Dendritic cell treated with granulocyte-macrophage colony-stimulating factor and Interleukin-4, amounts not matched to agents 40 ng/mL and 50 ng/mL, for 4 days (primary cell): ENCODE data around the gene CIDEA.

ENCODE experiments used
- H3K27ac Mint-ChIP-seq: one replicate; pipeline ENCODE4 v1.8.0; 2022; ENCODE audit warnings: mild to moderate bottlenecking, mixed read lengths
- H3K27me3 Mint-ChIP-seq: one replicate; pipeline ENCODE4 v1.8.0; 2022; ENCODE audit warnings: mild to moderate bottlenecking, mixed read lengths
- H3K36me3 Mint-ChIP-seq: one replicate; pipeline ENCODE4 v1.8.0; 2022; ENCODE audit warnings: low read depth, mixed read lengths
- H3K4me1 Mint-ChIP-seq: one replicate; pipeline ENCODE4 v1.8.0; 2022; ENCODE audit warnings: low read depth, mixed read lengths
- H3K4me3 Mint-ChIP-seq: one replicate; pipeline ENCODE4 v1.8.0; 2022; ENCODE audit warnings: mild to moderate bottlenecking, moderate library complexity, mixed read lengths
- H3K9me3 Mint-ChIP-seq: one replicate; pipeline ENCODE4 v1.8.0; 2022; ENCODE audit warnings: mixed read lengths
- intact Hi-C: fragments of 100-400 bp; cut with micrococcal nuclease; formaldehyde crosslinking; loops from one replicate; pipeline ENCODE4 v1.15.0; 2022

Gene CIDEA

DNA sequence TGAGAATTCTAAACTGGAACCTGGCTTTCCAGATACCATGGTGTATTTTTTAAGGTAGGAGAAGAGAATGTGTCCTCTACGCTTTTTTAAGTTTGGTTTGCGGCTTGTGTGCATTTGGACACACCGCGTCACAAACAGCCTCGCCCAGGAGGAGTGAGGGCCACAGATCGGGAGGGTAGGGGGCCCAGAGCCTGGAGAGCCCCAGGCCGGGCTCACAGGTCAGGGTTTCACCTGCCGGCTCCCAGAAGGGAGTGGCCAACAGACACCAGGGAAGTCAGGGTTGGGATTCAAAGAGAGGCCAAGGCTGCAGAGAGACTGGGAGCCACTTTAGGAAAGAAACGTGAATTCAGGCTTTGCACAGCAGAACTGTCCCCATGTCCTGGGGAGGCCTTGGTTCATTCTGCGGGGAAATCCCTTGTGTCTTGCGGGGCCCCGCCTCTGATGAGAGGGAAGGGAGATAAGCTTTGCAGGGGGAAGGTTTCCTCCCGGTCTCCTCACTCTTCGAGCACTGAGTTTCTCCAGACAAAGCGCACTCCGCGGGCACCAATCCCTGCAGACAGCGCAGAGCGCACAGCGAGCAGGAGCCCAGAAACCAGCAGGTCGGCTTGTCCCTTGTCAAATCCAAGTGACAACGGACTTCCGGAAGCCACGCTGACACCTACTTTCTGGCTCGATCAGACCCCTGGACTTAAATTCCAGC, 51.9 kb downstream of the CIDEA start:
- peak overlapping the region; percentile 91 for H3K27ac Mint-ChIP-seq
- peak overlapping the region; percentile 77 for H3K4me3 Mint-ChIP-seq
- H3K36me3 Mint-ChIP-seq: peaks cover 23% of the 10 kb centered on the region
- intact Hi-C loops: loop anchor here (5.0 kb wide), 1 partner anchor 324 kb away; the partner anchor contains the start of gene IMPA2
- H3K9me3 Mint-ChIP-seq: no peaks in the 10 kb centered on the region
- H3K4me1 Mint-ChIP-seq: peaks cover 42% of the 10 kb centered on the region
- peaks cover 24% of the 10 kb centered on the region for H3K27me3 Mint-ChIP-seq

DNA sequence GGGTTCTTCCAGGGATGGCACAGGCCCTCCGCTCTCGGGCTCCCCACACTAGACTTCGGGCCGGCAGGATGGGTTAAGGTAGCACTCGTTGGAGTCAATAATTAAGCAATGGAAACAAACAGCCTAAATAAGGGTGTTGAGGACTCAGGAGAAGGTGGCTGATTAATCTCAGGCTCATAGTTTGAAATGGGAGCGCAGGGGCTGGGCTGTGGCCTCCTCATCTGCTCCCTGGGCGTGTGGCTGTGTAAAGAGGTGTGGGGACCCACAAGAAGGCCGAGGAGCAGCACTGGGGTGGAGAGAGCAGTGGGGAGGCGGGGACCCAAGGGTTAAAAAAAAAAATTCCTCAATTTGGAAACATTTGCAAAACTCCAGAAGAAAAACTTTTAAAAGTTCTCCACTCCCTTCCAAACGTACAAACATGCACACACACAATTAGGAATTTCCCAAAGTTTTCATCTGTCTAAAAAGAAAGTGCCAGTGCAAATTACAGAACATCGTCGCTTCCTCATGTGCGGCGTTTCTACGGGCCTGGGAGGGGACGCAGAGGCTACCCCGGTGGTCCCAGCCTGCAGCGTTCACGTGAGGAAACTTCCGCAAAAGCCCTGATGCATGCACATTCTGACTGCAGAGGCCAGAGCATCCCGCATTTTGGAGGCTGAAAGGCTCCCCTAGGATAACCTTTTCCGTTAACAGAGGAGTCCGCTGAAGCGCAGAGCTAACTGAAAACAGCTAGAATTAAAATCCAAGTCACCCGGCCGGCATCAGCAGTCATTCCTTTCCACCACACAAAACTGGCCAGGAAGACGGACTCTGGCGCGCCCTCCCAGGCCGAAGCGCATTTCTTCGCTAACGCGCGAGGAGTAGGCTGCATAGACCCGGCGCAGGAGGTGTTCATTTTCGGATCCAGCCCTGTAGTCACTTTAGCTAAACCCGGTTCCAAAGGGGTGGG, 52.9 kb downstream of the CIDEA start:
- Mint-ChIP-seq H3K36me3 (peaks cover 32% of the 10 kb centered on the region), H3K9me3 (no peaks in the 10 kb centered on the region), H3K27ac (peak overlapping the region; percentile 91), H3K4me1 (peaks cover 42% of the 10 kb centered on the region), H3K27me3 (peaks cover 24% of the 10 kb centered on the region), H3K4me3 (peak overlapping the region; percentile 77)
- intact Hi-C loops: loop anchor here (5.0 kb wide), 1 partner anchor 325 kb away; the partner anchor contains the start of gene IMPA2

DNA sequence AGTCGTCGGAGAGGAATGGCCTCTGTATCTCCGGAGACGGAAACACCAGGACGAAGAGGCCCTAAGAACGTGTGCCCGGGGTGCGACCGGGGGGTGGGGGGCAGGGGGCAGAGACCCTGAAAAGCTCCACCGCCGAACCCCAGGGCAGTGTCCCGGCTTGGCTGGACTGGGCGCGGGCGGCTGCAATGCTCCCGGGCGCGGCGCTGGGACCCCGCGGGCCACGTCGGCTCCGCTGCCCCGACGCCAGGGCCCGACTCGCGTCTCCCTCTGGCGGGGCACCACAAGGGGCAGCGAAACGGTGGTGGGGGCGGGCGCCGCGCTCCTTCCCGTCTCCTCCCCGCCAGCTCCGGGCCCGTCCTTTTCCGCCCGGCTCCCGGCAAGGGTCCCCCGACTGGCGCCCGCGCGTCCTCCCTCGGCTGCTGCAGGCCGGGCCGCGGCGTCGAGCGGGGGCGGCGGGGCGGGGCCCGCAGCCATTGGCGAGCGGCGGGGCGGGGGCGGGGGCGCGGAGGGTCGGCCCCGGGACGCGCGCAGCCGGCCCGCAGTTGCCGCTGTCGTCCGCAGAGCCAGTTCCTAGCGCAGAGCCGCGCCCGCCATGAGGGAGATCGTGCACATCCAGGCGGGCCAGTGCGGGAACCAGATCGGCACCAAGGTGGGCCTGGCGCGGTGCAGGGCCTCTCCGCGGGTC, 53.7 kb downstream of the CIDEA start, which contains the start of gene TUBB6:
TSS of gene TUBB6 (plus strand) at position 541 of the 685 bp plus-strand sequence. CDS start at position 593, 52 bp downstream.
- peaks cover 24% of the 10 kb centered on the region for H3K27me3 Mint-ChIP-seq
- intact Hi-C loops: loop anchor here (2.0 to 5.0 kb wide), 3 partner anchors 69 to 457 kb away; partner anchors contain the start of genes AFG3L2, CHMP1B and IMPA2
- H3K4me3 Mint-ChIP-seq: peak within 1 kb of the TSS; percentile 77
- peaks cover 42% of the 10 kb centered on the region for H3K4me1 Mint-ChIP-seq
- peaks cover 40% of the 10 kb centered on the region for H3K36me3 Mint-ChIP-seq
- no peaks in the 10 kb centered on the region for H3K9me3 Mint-ChIP-seq
- peak within 1 kb of the TSS; percentile 91 for H3K27ac Mint-ChIP-seq

DNA sequence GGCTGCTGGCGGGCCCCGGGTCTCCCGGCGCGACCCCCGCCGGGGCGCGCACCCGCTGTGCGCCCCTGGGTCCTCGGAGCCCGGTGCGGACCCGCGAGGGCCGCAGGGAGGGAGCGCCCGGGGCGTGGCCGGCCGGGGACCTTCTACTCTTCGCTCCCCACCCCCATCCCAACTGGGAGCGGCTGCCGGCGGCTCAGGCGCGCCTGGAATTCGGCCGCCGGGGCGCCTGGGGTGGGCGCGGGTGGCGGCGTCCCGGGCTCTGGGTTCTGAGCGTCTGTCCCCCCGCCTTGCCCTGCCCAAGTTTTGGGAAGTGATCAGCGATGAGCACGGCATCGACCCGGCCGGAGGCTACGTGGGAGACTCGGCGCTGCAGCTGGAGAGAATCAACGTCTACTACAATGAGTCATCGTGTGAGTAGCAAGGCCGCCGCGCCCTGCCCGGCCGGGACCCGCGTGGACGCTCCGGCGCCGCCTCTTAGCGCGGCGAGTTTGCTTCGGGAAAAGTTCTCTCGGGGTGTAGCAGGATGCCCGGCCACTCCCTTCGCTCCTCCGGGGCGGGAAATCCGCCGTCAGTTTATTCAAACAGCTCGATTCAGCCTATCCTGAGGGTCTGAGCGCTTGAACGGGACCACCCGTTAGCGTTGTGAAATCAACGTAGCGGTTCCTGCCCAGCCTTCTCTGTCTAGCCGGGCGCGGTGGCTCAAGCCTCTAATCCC, 54.4 kb downstream of the CIDEA start:
- Mint-ChIP-seq H3K27me3 (peaks cover 24% of the 10 kb centered on the region), H3K4me3 (peak overlapping the region; percentile 77), H3K27ac (peak overlapping the region; percentile 91), H3K36me3 (peaks cover 47% of the 10 kb centered on the region), H3K4me1 (peaks cover 49% of the 10 kb centered on the region), H3K9me3 (no peaks in the 10 kb centered on the region)
- intact Hi-C loops: loop anchor here (2.0 to 5.0 kb wide), 3 partner anchors 68 to 458 kb away; partner anchors contain the start of genes AFG3L2, CHMP1B and IMPA2

DNA sequence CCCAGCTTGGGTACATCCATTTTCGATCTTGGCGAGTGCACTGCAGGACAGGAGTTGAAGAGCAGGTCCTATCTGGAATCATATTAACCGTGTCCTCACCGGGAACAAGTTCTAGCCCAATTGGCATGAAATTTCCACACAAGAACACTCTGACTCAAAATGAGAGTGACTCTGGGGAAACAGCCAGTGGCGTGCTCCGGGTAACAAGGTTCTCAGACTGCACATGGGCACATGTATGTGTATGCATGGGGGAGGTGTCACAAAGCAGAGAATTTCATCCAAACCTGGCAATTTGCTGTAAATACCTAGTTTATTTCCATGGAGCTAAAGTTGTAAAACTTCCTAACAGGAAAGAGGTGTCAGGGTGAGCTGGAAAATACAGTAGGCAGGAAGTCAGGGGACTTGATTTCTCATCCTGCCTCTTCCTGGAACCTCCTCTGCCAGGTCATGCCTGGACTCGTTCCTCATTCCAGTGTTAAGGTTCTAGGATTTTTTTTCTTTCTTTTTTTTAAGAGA, 55.6 kb downstream of the CIDEA start:
- Mint-ChIP-seq H3K9me3 (no peaks in the 10 kb centered on the region), H3K4me3 (peak overlapping the region; percentile 77), H3K4me1 (peaks cover 52% of the 10 kb centered on the region), H3K36me3 (peaks cover 57% of the 10 kb centered on the region), H3K27ac (peak overlapping the region; percentile 91), H3K27me3 (peaks cover 19% of the 10 kb centered on the region)
- intact Hi-C loops: loop anchor here (2.0 to 5.0 kb wide), 3 partner anchors 67 to 459 kb away; partner anchors contain the start of genes AFG3L2, CHMP1B and IMPA2

DNA sequence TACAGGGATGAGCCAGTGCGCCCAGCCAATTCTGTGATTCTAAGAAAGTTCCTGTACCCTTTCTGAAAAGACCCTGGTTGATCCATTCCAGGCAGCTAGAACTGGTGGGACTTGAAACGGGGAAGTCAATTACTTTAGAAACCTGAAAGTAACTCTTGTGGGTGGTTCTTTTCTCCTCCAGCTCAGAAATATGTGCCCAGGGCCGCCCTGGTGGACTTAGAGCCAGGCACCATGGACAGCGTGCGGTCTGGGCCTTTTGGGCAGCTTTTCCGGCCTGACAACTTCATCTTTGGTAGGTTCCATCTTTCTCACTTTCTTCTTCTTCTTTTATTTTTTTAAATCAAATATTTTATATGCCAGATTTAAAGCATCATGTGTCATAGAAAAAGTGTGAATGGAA, 56.6 kb downstream of the CIDEA start:
- Mint-ChIP-seq H3K36me3 (peaks cover 64% of the 10 kb centered on the region), H3K27me3 (peaks cover 11% of the 10 kb centered on the region), H3K4me1 (peaks cover 45% of the 10 kb centered on the region), H3K4me3 (peak overlapping the region; percentile 77), H3K9me3 (no peaks in the 10 kb centered on the region), H3K27ac (peak overlapping the region; percentile 91)
- intact Hi-C loops: no loop called here

DNA sequence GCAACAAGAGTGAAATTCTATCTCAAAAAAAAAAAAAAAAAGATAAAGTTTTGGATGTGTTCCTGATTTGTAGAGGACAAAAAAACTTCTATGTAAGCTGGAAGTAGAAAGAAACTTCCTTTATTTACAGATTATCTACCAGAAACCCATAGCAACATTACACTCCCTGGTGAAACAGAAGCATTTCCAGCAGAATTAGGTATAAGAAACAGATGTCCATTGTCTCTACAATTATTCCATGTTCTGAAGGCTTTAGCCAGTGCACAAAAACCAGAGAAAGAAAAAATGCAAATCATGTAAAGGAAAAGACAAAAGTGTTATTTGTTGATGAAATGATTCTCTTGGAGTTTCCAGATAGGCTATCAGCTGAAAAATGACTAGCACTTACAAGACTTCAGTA, 58.8 kb downstream of the CIDEA start:
- Mint-ChIP-seq H3K9me3 (no peaks in the 10 kb centered on the region), H3K27ac (peak overlapping the region; percentile 37), H3K27me3 (no peaks in the 10 kb centered on the region), H3K4me1 (peaks cover 45% of the 10 kb centered on the region), H3K4me3 (no peak overlapping the region), H3K36me3 (peaks cover 82% of the 10 kb centered on the region)
- intact Hi-C loops: no loop called here

DNA sequence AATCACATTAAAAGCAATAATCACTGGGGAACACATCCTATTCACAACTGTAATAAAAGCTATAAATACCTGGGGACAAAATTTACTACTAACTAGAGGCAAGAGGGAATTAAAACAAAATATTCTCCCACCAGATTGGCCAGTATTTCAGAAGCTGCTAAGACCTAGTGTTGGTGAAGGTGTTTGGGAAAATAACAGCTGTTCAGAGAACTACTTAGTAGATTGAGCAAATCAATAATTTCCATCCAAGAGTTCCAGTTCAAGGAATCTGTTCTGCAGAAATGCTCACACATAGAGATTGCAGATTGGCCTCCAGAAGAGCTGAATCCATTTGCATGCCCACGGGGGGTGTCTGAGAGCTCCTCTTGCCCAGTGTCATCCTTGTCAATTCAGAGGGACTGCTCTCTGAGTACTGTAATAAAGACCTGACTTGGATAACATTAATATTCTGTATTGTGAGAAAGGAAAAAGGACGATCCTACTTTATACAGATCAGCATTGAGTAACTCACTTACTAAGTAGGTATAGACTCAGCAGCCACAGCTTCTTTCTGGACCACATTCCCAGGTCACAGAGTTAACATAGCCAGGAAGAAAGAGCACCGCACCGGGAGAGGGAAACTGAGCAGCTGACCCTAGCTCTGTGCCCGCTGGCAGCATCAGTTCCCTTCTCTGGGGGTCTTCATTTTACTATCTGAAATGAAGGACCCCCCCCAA, 59.5 kb downstream of the CIDEA start:
- peaks cover 87% of the 10 kb centered on the region for H3K36me3 Mint-ChIP-seq
- no peak overlapping the region for H3K4me3 Mint-ChIP-seq
- peak overlapping the region; percentile 37 for H3K27ac Mint-ChIP-seq
- intact Hi-C loops: no loop called here
- H3K9me3 Mint-ChIP-seq: no peaks in the 10 kb centered on the region
- no peaks in the 10 kb centered on the region for H3K27me3 Mint-ChIP-seq
- H3K4me1 Mint-ChIP-seq: peaks cover 52% of the 10 kb centered on the region

DNA sequence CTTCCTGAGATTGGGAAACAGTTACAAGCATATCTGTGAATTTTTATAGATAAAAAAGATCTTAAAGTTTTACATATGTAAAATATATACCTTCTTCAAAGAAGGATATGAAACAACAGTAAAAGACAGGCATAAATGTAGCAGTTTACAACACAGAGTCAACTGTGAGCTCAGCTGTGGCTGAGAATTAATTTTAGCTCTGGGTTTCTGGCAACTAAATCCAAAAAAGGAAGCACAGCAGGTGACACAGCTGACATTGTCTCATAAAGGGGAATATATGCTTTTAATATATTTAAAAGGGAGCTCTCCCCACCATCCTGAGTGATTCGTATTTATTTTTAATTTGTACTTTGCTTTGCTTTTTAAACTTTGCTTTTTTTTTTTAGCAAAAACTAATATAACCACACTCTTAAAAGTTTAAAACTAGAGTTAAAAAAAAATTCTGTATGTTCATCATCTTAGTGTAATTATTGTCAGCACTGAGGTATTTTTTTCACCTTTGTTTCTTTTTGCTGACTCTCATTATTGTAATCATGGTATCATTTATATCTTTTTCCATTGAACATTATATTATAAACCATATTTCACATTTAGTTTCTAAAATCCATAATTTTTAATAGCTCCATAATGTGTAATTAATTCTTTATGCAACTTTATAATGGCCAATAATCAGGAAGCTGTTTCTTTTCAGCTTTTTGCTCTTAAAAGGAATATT, 60.6 kb downstream of the CIDEA start:
- H3K36me3 Mint-ChIP-seq: peaks cover 89% of the 10 kb centered on the region
- no peaks in the 10 kb centered on the region for H3K27me3 Mint-ChIP-seq
- intact Hi-C loops: no loop called here
- no peak overlapping the region for H3K4me3 Mint-ChIP-seq
- no peaks in the 10 kb centered on the region for H3K9me3 Mint-ChIP-seq
- H3K4me1 Mint-ChIP-seq: peaks cover 47% of the 10 kb centered on the region
- H3K27ac Mint-ChIP-seq: peak overlapping the region; percentile 17

DNA sequence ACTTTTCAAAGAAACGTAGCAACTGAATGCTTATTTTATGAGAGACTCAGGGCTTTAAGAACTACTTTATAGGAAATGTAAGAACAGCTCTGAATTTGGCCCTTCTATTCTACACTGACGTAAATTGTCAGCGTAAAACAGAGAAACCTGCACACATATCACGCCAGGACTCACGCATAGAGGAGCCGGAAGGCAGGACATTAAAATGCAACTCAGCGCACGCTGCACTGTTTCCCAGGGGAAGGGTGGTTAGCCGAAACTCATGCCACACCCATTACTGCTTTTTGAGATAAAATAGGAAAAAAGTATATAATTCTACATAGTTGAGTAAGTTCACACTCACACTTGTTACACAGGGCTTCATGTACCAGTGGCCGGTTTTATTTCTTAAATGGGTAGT, 61.3 kb downstream of the CIDEA start:
- H3K36me3 Mint-ChIP-seq: peaks cover 86% of the 10 kb centered on the region
- H3K4me1 Mint-ChIP-seq: peaks cover 40% of the 10 kb centered on the region
- no peak overlapping the region for H3K4me3 Mint-ChIP-seq
- H3K27me3 Mint-ChIP-seq: no peaks in the 10 kb centered on the region
- intact Hi-C loops: no loop called here
- H3K27ac Mint-ChIP-seq: no peak overlapping the region
- H3K9me3 Mint-ChIP-seq: no peaks in the 10 kb centered on the region

DNA sequence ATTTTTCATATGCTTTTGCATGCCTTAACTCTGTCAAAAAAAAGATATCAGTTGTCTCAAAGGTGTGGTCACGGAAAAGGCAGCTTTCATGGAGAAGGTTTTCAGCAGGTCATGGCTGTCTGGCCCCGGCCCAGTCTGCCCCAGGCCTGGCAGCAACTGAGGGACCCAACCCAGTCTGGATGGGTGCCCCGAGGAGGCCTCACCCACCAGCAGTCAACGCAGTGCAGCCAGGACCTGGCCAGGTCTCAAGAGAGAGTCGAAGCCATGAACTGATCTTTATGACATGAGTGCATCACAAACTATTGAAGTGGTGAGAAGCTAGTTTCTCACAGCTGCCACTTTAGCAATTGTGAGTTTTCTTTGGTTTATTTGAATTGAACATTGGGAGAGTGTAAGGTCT, 61.8 kb downstream of the CIDEA start:
- Mint-ChIP-seq H3K36me3 (peaks cover 86% of the 10 kb centered on the region), H3K4me3 (no peak overlapping the region), H3K4me1 (peaks cover 38% of the 10 kb centered on the region), H3K9me3 (no peaks in the 10 kb centered on the region), H3K27me3 (no peaks in the 10 kb centered on the region), H3K27ac (peak overlapping the region; percentile 3)
- intact Hi-C loops: no loop called here
